Measurements from ENCODE around the gene UNC13A.
"Not testable (repeated sequence)": the region's sequence is repeated elsewhere in the genome, so short reads cannot be mapped to it uniquely, and the experiment has no call there.

UNC13A gene

DNA sequence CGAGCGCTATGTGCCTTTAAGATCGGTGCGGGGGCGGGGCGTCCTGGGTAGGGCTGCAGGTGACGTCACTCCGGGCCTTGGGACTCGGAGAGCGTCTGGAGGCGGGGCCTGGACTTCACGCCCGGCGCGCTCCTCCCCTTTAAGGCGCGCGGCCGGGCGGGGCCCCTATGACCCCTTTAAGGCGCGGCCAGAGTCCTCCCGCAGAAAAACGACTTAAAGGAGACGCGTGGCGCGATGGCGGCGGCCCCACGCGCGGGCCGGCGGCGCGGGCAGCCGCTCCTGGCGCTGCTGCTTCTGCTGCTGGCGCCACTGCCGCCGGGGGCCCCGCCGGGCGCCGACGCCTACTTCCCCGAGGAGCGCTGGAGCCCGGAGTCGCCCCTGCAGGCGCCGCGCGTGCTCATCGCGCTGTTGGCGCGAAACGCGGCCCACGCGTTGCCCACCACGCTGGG is 132.7 kb downstream of the UNC13A start, which contains the start of gene COLGALT1:
Gene COLGALT1, plus strand, starts transcription at position 170 of the 449 bp plus-strand sequence. Its CDS starts 65 bp downstream, at position 235.
- Histone ChIP-seq H3K27me3 (no peaks in the 10 kb centered on the region), H3K36me3 (peaks cover 9% of the 10 kb centered on the region), H3K9me3 (no peaks in the 10 kb centered on the region), H3K4me1 (ENCODE audit: control insufficient read depth in 1 of 2, insufficient read depth in 1 of 2, low read depth in 1 of 2, low read length in 1 of 2) (peaks cover 39 to 52% of the 10 kb centered on the region in 2 experiments), H3K27ac (peak within 1 kb of the TSS; percentile 89), H3K4me3 (ENCODE audit: low read depth in 1 of 2, low read length in 1 of 2) (peak within 1 kb of the TSS; percentile 85 to 93)
- TF ChIP-seq, protein P1, sequence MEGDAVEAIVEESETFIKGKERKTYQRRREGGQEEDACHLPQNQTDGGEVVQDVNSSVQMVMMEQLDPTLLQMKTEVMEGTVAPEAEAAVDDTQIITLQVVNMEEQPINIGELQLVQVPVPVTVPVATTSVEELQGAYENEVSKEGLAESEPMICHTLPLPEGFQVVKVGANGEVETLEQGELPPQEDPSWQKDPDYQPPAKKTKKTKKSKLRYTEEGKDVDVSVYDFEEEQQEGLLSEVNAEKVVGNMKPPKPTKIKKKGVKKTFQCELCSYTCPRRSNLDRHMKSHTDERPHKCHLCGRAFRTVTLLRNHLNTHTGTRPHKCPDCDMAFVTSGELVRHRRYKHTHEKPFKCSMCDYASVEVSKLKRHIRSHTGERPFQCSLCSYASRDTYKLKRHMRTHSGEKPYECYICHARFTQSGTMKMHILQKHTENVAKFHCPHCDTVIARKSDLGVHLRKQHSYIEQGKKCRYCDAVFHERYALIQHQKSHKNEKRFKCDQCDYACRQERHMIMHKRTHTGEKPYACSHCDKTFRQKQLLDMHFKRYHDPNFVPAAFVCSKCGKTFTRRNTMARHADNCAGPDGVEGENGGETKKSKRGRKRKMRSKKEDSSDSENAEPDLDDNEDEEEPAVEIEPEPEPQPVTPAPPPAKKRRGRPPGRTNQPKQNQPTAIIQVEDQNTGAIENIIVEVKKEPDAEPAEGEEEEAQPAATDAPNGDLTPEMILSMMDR (IDR thresholded peaks at IDR 0.05) = peak; percentile 49

DNA sequence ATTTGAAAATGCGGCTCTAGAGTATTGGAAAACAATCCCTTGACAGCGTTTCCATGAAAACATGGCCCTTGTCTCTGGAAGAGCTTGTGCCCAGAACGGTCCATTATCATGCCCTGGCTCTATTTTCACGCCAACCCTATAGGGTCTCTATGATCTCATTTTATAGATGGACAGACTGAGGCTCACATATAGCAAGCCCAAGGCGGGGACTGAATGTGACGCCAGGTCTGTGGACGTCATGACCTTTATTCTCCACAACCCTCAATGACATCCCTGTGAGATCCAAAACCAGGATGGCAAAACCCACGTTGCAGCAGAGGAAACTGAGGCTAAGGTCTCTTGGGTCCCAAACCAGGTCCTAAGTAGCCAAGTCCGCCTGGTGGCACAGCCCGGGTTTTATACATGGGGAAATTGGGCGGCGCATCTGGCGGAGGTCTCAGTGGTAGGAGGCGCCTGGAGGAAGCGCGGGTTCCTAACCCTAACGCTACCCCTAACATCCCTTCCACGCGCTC is 133.1 kb downstream of the UNC13A start:
- TF ChIP-seq, protein P1 (IDR thresholded peaks at IDR 0.05) = no peak

DNA sequence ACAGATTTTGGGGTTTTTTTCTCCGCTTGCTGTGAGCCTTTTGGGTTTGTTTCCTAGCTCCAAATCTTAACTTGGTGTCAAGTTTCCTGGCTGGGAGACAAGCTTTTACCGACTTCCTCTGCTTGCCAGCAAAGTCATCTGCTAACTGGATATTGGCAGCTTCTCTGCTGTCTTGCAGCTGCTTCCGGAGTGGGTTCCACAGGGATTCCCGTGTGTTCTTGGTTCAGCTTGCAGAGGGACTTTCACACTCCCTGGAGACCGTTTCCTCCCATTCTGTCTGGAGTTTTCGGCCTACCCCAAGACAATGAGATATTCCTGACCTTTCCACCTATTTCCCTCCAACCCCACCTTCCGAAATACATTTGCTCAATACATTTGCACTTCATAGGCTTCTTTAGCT is 134.9 kb downstream of the UNC13A start:
- TF ChIP-seq, protein P1 (IDR thresholded peaks at IDR 0.05) = no peak
- Histone ChIP-seq H3K9me3 (no peaks in the 10 kb centered on the region), H3K4me1 (ENCODE audit: control insufficient read depth in 1 of 2, insufficient read depth in 1 of 2, low read depth in 1 of 2, low read length in 1 of 2) (peaks cover 28 to 32% of the 10 kb centered on the region in 2 experiments), H3K4me3 (ENCODE audit: low read depth in 1 of 2, low read length in 1 of 2) (no peak overlapping the region), H3K36me3 (no peaks in the 10 kb centered on the region), H3K27me3 (no peaks in the 10 kb centered on the region), H3K27ac (peak overlapping the region; percentile 13)

More for the DNA sequence above, 133.1 kb downstream of the UNC13A start:
- Histone ChIP-seq H3K36me3 (peaks cover 5% of the 10 kb centered on the region), H3K27ac (peak overlapping the region; percentile 89), H3K4me1 (ENCODE audit: control insufficient read depth in 1 of 2, insufficient read depth in 1 of 2, low read depth in 1 of 2, low read length in 1 of 2) (peaks cover 35 to 47% of the 10 kb centered on the region in 2 experiments), H3K9me3 (no peaks in the 10 kb centered on the region), H3K4me3 (ENCODE audit: low read depth in 1 of 2, low read length in 1 of 2) (peak overlapping the region; percentile 85 to 93), H3K27me3 (no peaks in the 10 kb centered on the region)

DNA sequence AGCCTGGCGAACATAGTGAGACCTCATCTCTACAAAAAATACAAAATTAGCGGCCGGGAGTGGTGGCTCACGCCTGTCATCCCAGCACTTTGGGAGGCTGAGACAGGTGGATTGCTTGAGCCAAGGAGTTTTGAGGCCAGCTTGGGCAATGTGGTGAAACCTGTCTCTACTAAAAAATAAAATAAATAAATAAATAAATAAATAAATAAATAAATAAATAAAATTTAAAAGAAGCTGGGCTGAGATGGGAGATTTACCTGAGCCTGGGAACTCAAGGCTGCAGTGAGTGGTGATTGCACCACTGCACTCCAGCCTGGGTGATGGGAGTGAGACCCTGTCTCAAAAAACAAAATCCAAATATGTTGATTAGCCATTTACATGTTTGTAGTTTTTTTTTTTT is 135.4 kb downstream of the UNC13A start:
- H3K4me1 ChIP-seq (ENCODE audit: control insufficient read depth in 1 of 2, insufficient read depth in 1 of 2, low read depth in 1 of 2, low read length in 1 of 2) = peaks cover 23 to 27% of the 10 kb centered on the region in 2 experiments
- H3K27me3 ChIP-seq; H3K9me3 ChIP-seq; H3K36me3 ChIP-seq; H3K4me3 ChIP-seq (ENCODE audit: low read depth in 1 of 2, low read length in 1 of 2); H3K27ac ChIP-seq: not testable (repeated sequence)
